Measurements from ENCODE around the gene OTOG.

DNA sequence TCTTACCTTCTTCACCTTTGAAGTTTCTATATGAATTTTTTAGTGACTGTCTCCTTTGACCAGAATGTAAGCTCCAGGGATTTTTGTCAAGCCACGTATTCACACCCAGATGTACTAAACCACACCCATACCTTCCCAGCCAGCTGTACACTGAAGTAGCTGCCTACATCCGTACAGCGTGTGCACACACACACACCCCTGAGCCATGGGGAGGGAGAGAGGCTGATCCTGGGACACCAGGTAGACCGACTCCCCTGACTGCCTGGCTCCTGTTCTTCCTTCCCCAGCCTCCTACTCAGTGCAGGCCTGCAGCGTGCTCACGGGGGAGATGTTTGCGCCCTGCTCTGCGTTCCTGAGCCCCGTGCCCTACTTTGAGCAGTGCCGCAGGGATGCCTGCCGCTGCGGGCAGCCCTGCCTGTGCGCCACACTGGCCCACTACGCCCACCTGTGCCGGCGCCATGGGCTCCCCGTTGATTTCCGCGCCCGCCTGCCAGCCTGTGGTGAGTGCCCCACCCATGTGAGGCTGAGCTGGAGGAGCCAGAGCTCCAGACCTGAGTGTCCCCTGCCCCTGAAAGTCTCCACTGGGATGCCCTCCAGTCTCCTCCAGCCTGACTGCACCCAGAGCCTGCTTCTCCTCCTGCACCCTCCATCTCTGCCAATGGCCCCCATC is 25.9 kb downstream of the OTOG start:
- TF ChIP-seq, protein P1, sequence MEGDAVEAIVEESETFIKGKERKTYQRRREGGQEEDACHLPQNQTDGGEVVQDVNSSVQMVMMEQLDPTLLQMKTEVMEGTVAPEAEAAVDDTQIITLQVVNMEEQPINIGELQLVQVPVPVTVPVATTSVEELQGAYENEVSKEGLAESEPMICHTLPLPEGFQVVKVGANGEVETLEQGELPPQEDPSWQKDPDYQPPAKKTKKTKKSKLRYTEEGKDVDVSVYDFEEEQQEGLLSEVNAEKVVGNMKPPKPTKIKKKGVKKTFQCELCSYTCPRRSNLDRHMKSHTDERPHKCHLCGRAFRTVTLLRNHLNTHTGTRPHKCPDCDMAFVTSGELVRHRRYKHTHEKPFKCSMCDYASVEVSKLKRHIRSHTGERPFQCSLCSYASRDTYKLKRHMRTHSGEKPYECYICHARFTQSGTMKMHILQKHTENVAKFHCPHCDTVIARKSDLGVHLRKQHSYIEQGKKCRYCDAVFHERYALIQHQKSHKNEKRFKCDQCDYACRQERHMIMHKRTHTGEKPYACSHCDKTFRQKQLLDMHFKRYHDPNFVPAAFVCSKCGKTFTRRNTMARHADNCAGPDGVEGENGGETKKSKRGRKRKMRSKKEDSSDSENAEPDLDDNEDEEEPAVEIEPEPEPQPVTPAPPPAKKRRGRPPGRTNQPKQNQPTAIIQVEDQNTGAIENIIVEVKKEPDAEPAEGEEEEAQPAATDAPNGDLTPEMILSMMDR (conservative IDR thresholded peaks at IDR 0.05; ENCODE audit: low read length) = no peak
- TF ChIP-seq EZH2phosphoT487 (IDR thresholded peaks at IDR 0.05; ENCODE audit: borderline replicate concordance) = no peak
